ENCODE measurements around the gene MGAT5B. TPM values are rescaled to one million over a fixed set of nuclear protein-coding genes. Genes with fewer than 3 reads are reported as not detected.

MGAT5B gene
- total and polyA plus RNA-seq, 4 experiments from 2014 or later: 0.25 to 2.4 (median 1.8) TPM; not detected in 1

DNA sequence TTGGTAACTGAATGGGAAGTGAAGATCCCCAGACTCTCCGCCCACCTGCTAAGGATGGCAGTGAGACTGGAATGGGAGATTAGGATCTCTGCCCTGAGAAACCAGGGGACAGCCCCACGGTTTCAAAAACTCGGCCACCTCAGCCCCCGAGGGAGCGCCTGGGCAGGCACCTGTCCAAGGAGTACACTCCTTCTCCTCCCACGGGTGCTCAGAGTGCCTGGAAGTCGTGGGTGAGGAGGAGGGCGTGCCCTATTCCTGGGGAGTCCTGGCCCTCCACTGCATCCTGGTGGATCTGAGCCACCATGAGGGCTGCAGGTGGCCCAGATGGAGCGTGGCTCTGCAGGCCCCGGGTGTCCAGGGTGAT is 78.5 kb downstream of the MGAT5B start:
- H3K27me3 Mint-ChIP-seq: no peaks in the 10 kb centered on the region
- intact Hi-C loops (cut with micrococcal nuclease): no loop called here
- no peaks in the 10 kb centered on the region for H3K4me1 ChIP-seq (ENCODE audit: insufficient read depth, low read length)
- no peaks in the 10 kb centered on the region for H3K4me1 Mint-ChIP-seq
- no peak for DNase-seq
- H3K9me3 Mint-ChIP-seq: no peaks in the 10 kb centered on the region
- no peaks in the 10 kb centered on the region for H3K36me3 Mint-ChIP-seq
- no peaks in the 10 kb centered on the region for H3K9me3 ChIP-seq (ENCODE audit: control insufficient read depth in 1 of 2, low read length in 2 of 2)
- H3K27ac ChIP-seq (ENCODE audit: low read depth, low read length): no peak overlapping the region
- no peak overlapping the region for H3K4me3 ChIP-seq (ENCODE audit: low read length in 2 of 2)
- no peaks in the 10 kb centered on the region for H3K27me3 ChIP-seq (ENCODE audit: insufficient read depth, low read length)
- ChIA-PET POLR2A (ENCODE audit: partially characterized antibody) (no interaction called here), CTCF (ENCODE audit: partially characterized antibody) (no interaction called here)
- H3K27ac Mint-ChIP-seq: no peak overlapping the region
- H3K4me3 Mint-ChIP-seq: no peak overlapping the region
- H3K36me3 ChIP-seq (ENCODE audit: insufficient read depth, low read length): no peaks in the 10 kb centered on the region

DNA sequence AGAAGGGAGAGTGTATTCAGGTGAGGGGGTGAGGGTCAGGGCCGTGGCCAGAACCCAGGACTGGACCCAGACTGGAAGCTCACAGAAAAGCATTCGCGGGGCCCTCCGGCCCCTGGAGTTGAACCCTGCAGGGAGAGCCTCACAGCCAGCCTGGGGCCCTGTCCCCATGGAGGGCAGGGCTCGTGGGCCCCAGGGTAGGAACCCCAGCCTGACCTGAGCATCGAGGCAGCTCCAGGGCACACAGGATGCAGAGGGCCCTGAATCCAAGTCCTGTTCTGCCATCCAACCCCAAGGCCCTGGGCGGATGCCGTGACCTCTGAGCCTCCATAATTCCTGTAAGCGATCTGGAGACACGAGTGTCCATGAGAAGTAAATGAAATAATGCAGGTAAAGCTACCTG is 79.1 kb downstream of the MGAT5B start:
- no peak for DNase-seq
- POLR2A ChIA-PET (ENCODE audit: partially characterized antibody): no interaction called here
- no peak overlapping the region for H3K27ac Mint-ChIP-seq

DNA sequence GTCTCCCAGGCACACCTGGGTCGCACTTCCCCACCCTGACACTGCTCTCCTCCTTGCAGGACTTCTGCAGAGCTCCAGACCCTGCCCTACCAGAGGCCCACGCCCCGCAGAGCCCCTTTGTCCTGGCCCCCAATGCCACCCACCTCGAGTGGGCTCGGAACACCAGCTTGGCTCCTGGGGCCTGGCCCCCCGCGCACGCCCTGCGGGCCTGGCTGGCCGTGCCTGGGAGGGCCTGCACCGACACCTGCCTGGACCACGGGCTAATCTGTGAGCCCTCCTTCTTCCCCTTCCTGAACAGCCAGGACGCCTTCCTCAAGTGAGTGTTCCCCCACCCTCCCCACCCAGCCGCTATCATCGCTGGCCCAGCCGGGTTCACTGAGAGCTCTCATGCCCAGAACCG is 79.6 kb downstream of the MGAT5B start:
- DNase-seq: no peak
- ChIA-PET CTCF (ENCODE audit: partially characterized antibody) (no interaction called here), POLR2A (ENCODE audit: partially characterized antibody) (no interaction called here)
- Histone ChIP-seq H3K27ac (ENCODE audit: low read depth, low read length) (no peak overlapping the region), H3K36me3 (ENCODE audit: insufficient read depth, low read length) (no peaks in the 10 kb centered on the region), H3K27me3 (ENCODE audit: insufficient read depth, low read length) (no peaks in the 10 kb centered on the region), H3K9me3 (ENCODE audit: control insufficient read depth in 1 of 2, low read length in 2 of 2) (no peaks in the 10 kb centered on the region), H3K4me1 (ENCODE audit: insufficient read depth, low read length) (no peaks in the 10 kb centered on the region), H3K4me3 (ENCODE audit: low read length in 2 of 2) (no peak overlapping the region)
- H3K4me3 Mint-ChIP-seq: no peak overlapping the region
- H3K36me3 Mint-ChIP-seq: no peaks in the 10 kb centered on the region
- H3K9me3 Mint-ChIP-seq: no peaks in the 10 kb centered on the region
- H3K27ac Mint-ChIP-seq: no peak overlapping the region
- no peaks in the 10 kb centered on the region for H3K4me1 Mint-ChIP-seq
- intact Hi-C loops (cut with micrococcal nuclease): no loop called here
- no peaks in the 10 kb centered on the region for H3K27me3 Mint-ChIP-seq

More for the DNA sequence above, 79.1 kb downstream of the MGAT5B start:
- no peak overlapping the region for H3K4me3 ChIP-seq (ENCODE audit: low read length in 2 of 2)
- H3K4me1 ChIP-seq (ENCODE audit: insufficient read depth, low read length): no peaks in the 10 kb centered on the region
- H3K4me3 Mint-ChIP-seq: no peak overlapping the region
- no peaks in the 10 kb centered on the region for H3K27me3 ChIP-seq (ENCODE audit: insufficient read depth, low read length)
- H3K9me3 Mint-ChIP-seq: no peaks in the 10 kb centered on the region
- CTCF ChIA-PET (ENCODE audit: partially characterized antibody): no interaction called here
- H3K27ac ChIP-seq (ENCODE audit: low read depth, low read length): no peak overlapping the region
- H3K4me1 Mint-ChIP-seq: no peaks in the 10 kb centered on the region
- H3K9me3 ChIP-seq (ENCODE audit: control insufficient read depth in 1 of 2, low read length in 2 of 2): no peaks in the 10 kb centered on the region
- no peaks in the 10 kb centered on the region for H3K36me3 Mint-ChIP-seq
- no peaks in the 10 kb centered on the region for H3K36me3 ChIP-seq (ENCODE audit: insufficient read depth, low read length)
- H3K27me3 Mint-ChIP-seq: no peaks in the 10 kb centered on the region
- intact Hi-C loops (cut with micrococcal nuclease): no loop called here

DNA sequence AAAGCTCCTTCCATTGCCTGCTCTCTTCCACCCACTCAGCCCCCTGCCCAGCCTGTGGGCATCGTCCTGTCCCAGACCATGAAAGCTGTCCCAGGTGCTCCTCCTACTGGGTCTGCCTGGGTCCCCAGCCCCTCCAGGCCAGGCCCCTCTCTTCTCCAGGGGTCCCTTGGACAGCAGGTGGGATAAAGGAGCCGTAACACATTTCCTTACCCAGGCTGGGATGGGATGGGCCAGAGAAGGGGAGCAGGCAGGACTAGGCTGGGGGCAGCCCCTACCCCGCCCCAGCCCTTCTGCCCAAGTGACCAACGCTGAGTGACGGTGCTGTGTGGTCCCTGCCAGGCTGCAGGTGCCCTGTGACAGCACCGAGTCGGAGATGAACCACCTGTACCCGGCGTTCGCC is 80.1 kb downstream of the MGAT5B start:
- H3K4me1 ChIP-seq (ENCODE audit: insufficient read depth, low read length): no peaks in the 10 kb centered on the region
- no peaks in the 10 kb centered on the region for H3K9me3 ChIP-seq (ENCODE audit: control insufficient read depth in 1 of 2, low read length in 2 of 2)
- POLR2A ChIA-PET (ENCODE audit: partially characterized antibody): no interaction called here
- no peaks in the 10 kb centered on the region for H3K36me3 ChIP-seq (ENCODE audit: insufficient read depth, low read length)
- no peak for DNase-seq
- Mint-ChIP-seq H3K27me3 (no peaks in the 10 kb centered on the region), H3K4me1 (no peaks in the 10 kb centered on the region), H3K27ac (no peak overlapping the region), H3K4me3 (no peak overlapping the region), H3K36me3 (no peaks in the 10 kb centered on the region), H3K9me3 (no peaks in the 10 kb centered on the region)
- intact Hi-C loops (cut with micrococcal nuclease): no loop called here
- no peak overlapping the region for H3K27ac ChIP-seq (ENCODE audit: low read depth, low read length)
- CTCF ChIA-PET (ENCODE audit: partially characterized antibody): no interaction called here
- H3K4me3 ChIP-seq (ENCODE audit: low read length in 2 of 2): no peak overlapping the region
- H3K27me3 ChIP-seq (ENCODE audit: insufficient read depth, low read length): no peaks in the 10 kb centered on the region

DNA sequence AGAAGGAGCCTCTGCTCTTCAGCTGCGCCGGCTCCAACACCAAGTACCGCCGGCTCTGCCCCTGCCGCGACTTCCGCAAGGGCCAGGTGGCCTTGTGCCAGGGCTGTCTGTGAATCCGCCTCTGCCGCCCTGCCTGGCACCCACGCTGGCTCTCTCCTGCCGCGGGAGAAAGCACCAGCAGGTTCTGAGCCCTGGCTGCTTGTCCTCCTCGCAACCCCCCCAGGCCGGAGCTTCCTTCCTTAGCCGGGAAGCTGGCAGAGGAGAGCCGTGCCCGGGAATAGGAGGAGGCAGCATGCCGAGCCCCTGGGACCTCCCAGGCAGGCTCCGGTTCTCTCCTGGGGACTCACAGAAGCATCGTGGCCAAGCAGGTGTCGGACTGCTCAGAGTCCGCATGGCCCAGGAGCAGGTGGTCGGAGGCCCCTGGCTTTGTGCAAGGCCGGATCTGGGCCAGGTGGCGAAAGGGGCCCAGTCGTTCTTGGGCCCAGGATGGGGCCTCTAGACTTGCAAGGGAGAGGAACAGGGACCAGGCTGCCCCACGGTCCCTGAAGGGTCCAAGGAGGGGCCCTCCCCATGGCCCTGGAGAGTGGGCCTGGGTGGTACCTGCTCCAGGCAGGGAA is 80.6 kb downstream of the MGAT5B start:
- H3K27ac Mint-ChIP-seq: no peak overlapping the region
- H3K27me3 ChIP-seq (ENCODE audit: insufficient read depth, low read length): no peaks in the 10 kb centered on the region
- no peaks in the 10 kb centered on the region for H3K9me3 ChIP-seq (ENCODE audit: control insufficient read depth in 1 of 2, low read length in 2 of 2)
- no peaks in the 10 kb centered on the region for H3K4me1 Mint-ChIP-seq
- H3K27me3 Mint-ChIP-seq: no peaks in the 10 kb centered on the region
- no peak overlapping the region for H3K27ac ChIP-seq (ENCODE audit: low read depth, low read length)
- H3K4me1 ChIP-seq (ENCODE audit: insufficient read depth, low read length): no peaks in the 10 kb centered on the region
- no peak overlapping the region for H3K4me3 Mint-ChIP-seq
- ChIA-PET POLR2A (ENCODE audit: partially characterized antibody) (no interaction called here), CTCF (ENCODE audit: partially characterized antibody) (no interaction called here)
- no peaks in the 10 kb centered on the region for H3K9me3 Mint-ChIP-seq
- no peaks in the 10 kb centered on the region for H3K36me3 ChIP-seq (ENCODE audit: insufficient read depth, low read length)
- no peak overlapping the region for H3K4me3 ChIP-seq (ENCODE audit: low read length in 2 of 2)
- intact Hi-C loops (cut with micrococcal nuclease): no loop called here
- no peaks in the 10 kb centered on the region for H3K36me3 Mint-ChIP-seq
- no peak for DNase-seq

- H3K36me3 Mint-ChIP-seq: no peaks in the 10 kb centered on the region
- no peaks in the 10 kb centered on the region for H3K9me3 Mint-ChIP-seq
- H3K4me1 ChIP-seq (ENCODE audit: insufficient read depth, low read length): no peaks in the 10 kb centered on the region
- H3K4me3 ChIP-seq (ENCODE audit: low read length in 2 of 2): no peak overlapping the region
- no peak overlapping the region for H3K27ac ChIP-seq (ENCODE audit: low read depth, low read length)
- no peak for DNase-seq
- no peaks in the 10 kb centered on the region for H3K4me1 Mint-ChIP-seq
- ChIA-PET POLR2A (ENCODE audit: partially characterized antibody) (no interaction called here), CTCF (ENCODE audit: partially characterized antibody) (no interaction called here)
- intact Hi-C loops (cut with micrococcal nuclease): no loop called here
- no peaks in the 10 kb centered on the region for H3K27me3 ChIP-seq (ENCODE audit: insufficient read depth, low read length)
- no peaks in the 10 kb centered on the region for H3K9me3 ChIP-seq (ENCODE audit: control insufficient read depth in 1 of 2, low read length in 2 of 2)
- no peaks in the 10 kb centered on the region for H3K27me3 Mint-ChIP-seq
- no peak overlapping the region for H3K27ac Mint-ChIP-seq
- no peaks in the 10 kb centered on the region for H3K36me3 ChIP-seq (ENCODE audit: insufficient read depth, low read length)
- H3K4me3 Mint-ChIP-seq: no peak overlapping the region
Measured at GRCh38 chr17:76949913-76950695, 81.9 kb downstream of the MGAT5B start.

GRCh38 chr17:76951375-76951905 is 83.2 kb downstream of the MGAT5B start:
- no peak overlapping the region for H3K4me3 Mint-ChIP-seq
- ChIA-PET POLR2A (ENCODE audit: partially characterized antibody) (no interaction called here), CTCF (ENCODE audit: partially characterized antibody) (no interaction called here)
- Histone ChIP-seq H3K4me3 (ENCODE audit: low read length in 2 of 2) (no peak overlapping the region), H3K4me1 (ENCODE audit: insufficient read depth, low read length) (no peaks in the 10 kb centered on the region), H3K9me3 (ENCODE audit: control insufficient read depth in 1 of 2, low read length in 2 of 2) (no peaks in the 10 kb centered on the region), H3K27ac (ENCODE audit: low read depth, low read length) (no peak overlapping the region), H3K36me3 (ENCODE audit: insufficient read depth, low read length) (no peaks in the 10 kb centered on the region), H3K27me3 (ENCODE audit: insufficient read depth, low read length) (no peaks in the 10 kb centered on the region)
- H3K36me3 Mint-ChIP-seq: no peaks in the 10 kb centered on the region
- DNase-seq: no peak
- H3K27me3 Mint-ChIP-seq: no peaks in the 10 kb centered on the region
- no peak overlapping the region for H3K27ac Mint-ChIP-seq
- H3K4me1 Mint-ChIP-seq: no peaks in the 10 kb centered on the region
- intact Hi-C loops (cut with micrococcal nuclease): no loop called here
- no peaks in the 10 kb centered on the region for H3K9me3 Mint-ChIP-seq

All from CD4-positive, alpha-beta memory T cell (primary cell).